HepG2 (cell line): ENCODE results near the gene FRMD4A. TPM values are rescaled to one million over a fixed set of nuclear protein-coding genes. Genes with fewer than 3 reads are reported as not detected.

Source experiments
- DBP ChIP-seq: sonication (generic); formaldehyde crosslinking; IDR thresholded peaks from 2 replicates; pipeline ENCODE4 v1.4.0; 2020; ENCODE audit warnings: missing genetic modification reagents; ENCODE audit errors: not compliant biosample characterization
- NRL ChIP-seq: sonication (generic); formaldehyde crosslinking; IDR thresholded peaks from 2 replicates; pipeline ENCODE4 v1.5.0; 2020; ENCODE audit warnings: missing genetic modification reagents, mild to moderate bottlenecking, moderate library complexity, borderline replicate concordance
- RFX5 ChIP-seq: IDR thresholded peaks from 2 replicates; pipeline ENCODE4 v1.6.1; 2011; ENCODE audit warnings: low read depth, low read length, improper control_type of control experiment
- SNAI1 ChIP-seq: sonication (generic); formaldehyde crosslinking; IDR thresholded peaks from 2 replicates; pipeline ENCODE4 v1.5.0; 2020; ENCODE audit warnings: mild to moderate bottlenecking, missing genetic modification reagents, borderline replicate concordance
- ZNF605 ChIP-seq: sonication (generic); formaldehyde crosslinking; IDR thresholded peaks from 2 replicates; pipeline ENCODE4 v1.8.0; 2022; ENCODE audit warnings: mild to moderate bottlenecking, missing genetic modification reagents
- ZNF607 ChIP-seq: sonication (generic); formaldehyde crosslinking; IDR thresholded peaks from 2 replicates; pipeline ENCODE4 v1.5.1; 2020; ENCODE audit warnings: missing genetic modification reagents, mild to moderate bottlenecking, borderline replicate concordance
- ZNF678 ChIP-seq: sonication (generic); formaldehyde crosslinking; IDR thresholded peaks from 2 replicates; pipeline ENCODE4 v1.4.0; 2020; ENCODE audit warnings: mild to moderate bottlenecking, missing genetic modification reagents
- ZNF816 ChIP-seq: sonication (generic); formaldehyde crosslinking; IDR thresholded peaks from 2 replicates; pipeline ENCODE4 v1.8.0; 2022; ENCODE audit warnings: missing genetic modification reagents, mild to moderate bottlenecking, borderline replicate concordance
- polyA plus RNA-seq, 8 experiments: library from polyadenylated mRNA; depleted of rRNA in 3 of 8; stranded (reverse) in 7 of 8; unstranded in 1 of 8; fragments of >200 nt; fragmentation: Illumina TruSeq in 4 of 8; extraction: Trizol in 4 of 8; gene quantifications; 2 replicates each; pipeline versions ENCODE4 v1.2.1 to v1.2.3, GENCODE V29; 2011 to 2016; ENCODE audit warnings: low read depth in 4 of 8, missing spikeins in 1 of 8, mixed read lengths in 1 of 8; ENCODE audit not compliant: insufficient read depth in 1 of 8
- total RNA-seq, 5 experiments: library from RNA; depleted of rRNA; stranded (reverse); fragments of >200 nt; fragmentation: Illumina TruSeq; extraction: Trizol; gene quantifications; 2 replicates each; pipeline ENCODE4 v1.2.3, GENCODE V29; 2016; ENCODE audit warnings: low read depth in 1 of 5
- TF ChIP-seq, protein P1 (sequence below): sonication (generic); formaldehyde crosslinking; IDR thresholded peaks from 2 replicates; pipeline ENCODE4 v1.4.0; 2020; ENCODE audit warnings: missing genetic modification reagents, borderline replicate concordance
- TF ChIP-seq, protein P2 (sequence below): IDR thresholded peaks from 2 replicates; pipeline ENCODE4 v1.6.1; 2016; ENCODE audit warnings: low read depth, control low read depth

Gene FRMD4A
- total and polyA plus RNA-seq, 2 of the 13 experiments (the other 11 are each of a cell fraction or from before 2014, with no cell fraction given): 0.09 to 0.26 TPM

- TF ChIP-seq RFX5: no peak
- no peak for TF ChIP-seq NRL (CRISPR knock-in tag)
- TF ChIP-seq, protein P1, sequence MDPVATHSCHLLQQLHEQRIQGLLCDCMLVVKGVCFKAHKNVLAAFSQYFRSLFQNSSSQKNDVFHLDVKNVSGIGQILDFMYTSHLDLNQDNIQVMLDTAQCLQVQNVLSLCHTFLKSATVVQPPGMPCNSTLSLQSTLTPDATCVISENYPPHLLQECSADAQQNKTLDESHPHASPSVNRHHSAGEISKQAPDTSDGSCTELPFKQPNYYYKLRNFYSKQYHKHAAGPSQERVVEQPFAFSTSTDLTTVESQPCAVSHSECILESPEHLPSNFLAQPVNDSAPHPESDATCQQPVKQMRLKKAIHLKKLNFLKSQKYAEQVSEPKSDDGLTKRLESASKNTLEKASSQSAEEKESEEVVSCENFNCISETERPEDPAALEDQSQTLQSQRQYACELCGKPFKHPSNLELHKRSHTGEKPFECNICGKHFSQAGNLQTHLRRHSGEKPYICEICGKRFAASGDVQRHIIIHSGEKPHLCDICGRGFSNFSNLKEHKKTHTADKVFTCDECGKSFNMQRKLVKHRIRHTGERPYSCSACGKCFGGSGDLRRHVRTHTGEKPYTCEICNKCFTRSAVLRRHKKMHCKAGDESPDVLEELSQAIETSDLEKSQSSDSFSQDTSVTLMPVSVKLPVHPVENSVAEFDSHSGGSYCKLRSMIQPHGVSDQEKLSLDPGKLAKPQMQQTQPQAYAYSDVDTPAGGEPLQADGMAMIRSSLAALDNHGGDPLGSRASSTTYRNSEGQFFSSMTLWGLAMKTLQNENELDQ (CRISPR knock-in tag): no peak
- no peak for TF ChIP-seq DBP (CRISPR knock-in tag)
- TF ChIP-seq ZNF816 (CRISPR knock-in tag): no peak
- TF ChIP-seq ZNF607 (CRISPR knock-in tag): no peak
- TF ChIP-seq ZNF678: no peak
- TF ChIP-seq, protein P2, sequence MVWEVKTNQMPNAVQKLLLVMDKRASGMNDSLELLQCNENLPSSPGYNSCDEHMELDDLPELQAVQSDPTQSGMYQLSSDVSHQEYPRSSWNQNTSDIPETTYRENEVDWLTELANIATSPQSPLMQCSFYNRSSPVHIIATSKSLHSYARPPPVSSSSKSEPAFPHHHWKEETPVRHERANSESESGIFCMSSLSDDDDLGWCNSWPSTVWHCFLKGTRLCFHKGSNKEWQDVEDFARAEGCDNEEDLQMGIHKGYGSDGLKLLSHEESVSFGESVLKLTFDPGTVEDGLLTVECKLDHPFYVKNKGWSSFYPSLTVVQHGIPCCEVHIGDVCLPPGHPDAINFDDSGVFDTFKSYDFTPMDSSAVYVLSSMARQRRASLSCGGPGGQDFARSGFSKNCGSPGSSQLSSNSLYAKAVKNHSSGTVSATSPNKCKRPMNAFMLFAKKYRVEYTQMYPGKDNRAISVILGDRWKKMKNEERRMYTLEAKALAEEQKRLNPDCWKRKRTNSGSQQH (CRISPR knock-in tag): no peak
- no peak for TF ChIP-seq SNAI1 (CRISPR knock-in tag)
- no peak for TF ChIP-seq ZNF605 (CRISPR knock-in tag)
Measured at GRCh38 chr10:13660551-13660920, 670.2 kb downstream of the FRMD4A start (continued).
